WTC11 (cell line): ENCODE results near the gene SOCS4.

Source experiments
- SP1 ChIP-seq: sonication (generic); formaldehyde crosslinking; conservative IDR thresholded peaks from 2 replicates; pipeline ENCODE4 v1.8.1; 2022; ENCODE audit warnings: missing genetic modification reagents
- ZNF121 ChIP-seq: sonication (generic); formaldehyde crosslinking; IDR thresholded peaks from 2 replicates; pipeline ENCODE4 v1.8.0; 2023; ENCODE audit warnings: missing genetic modification reagents
- ZNF396 ChIP-seq: fragments of 250-450 bp; sonication (Bioruptor Pico); IDR thresholded peaks from 2 replicates; pipeline ENCODE4 v1.8.0; 2021; ENCODE audit warnings: mild to moderate bottlenecking, moderate library complexity, borderline replicate concordance
- TF ChIP-seq, protein P1 (sequence below): fragments of 200-600 bp; IDR thresholded peaks from 2 replicates; pipeline ENCODE4 v1.8.0; 2022; ENCODE audit warnings: antibody characterized with exemption

DNA sequence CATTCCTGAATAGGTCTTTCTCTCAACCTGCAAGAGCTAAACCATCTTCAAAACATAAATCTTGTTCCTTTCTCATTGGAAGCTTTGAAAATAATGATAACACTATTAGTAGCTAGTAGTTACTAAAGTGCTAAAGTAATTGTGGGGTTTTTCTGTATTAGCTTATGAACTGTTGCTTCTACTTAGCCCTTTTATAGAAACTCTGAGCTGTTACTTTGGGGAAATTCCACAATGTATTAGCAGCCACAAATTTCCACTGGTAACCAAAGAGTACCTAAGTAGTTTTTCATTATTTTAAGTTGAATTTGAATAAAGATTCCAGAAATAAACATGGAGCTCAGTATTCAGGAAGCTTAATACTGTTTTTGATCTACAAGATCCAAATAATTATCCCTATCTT is 18.1 kb downstream of the SOCS4 start:
- TF ChIP-seq ZNF396 (CRISPR knock-in tag) (no peak), SP1 (no peak), ZNF121 (CRISPR knock-in tag) (no peak)
- TF ChIP-seq, protein P1, sequence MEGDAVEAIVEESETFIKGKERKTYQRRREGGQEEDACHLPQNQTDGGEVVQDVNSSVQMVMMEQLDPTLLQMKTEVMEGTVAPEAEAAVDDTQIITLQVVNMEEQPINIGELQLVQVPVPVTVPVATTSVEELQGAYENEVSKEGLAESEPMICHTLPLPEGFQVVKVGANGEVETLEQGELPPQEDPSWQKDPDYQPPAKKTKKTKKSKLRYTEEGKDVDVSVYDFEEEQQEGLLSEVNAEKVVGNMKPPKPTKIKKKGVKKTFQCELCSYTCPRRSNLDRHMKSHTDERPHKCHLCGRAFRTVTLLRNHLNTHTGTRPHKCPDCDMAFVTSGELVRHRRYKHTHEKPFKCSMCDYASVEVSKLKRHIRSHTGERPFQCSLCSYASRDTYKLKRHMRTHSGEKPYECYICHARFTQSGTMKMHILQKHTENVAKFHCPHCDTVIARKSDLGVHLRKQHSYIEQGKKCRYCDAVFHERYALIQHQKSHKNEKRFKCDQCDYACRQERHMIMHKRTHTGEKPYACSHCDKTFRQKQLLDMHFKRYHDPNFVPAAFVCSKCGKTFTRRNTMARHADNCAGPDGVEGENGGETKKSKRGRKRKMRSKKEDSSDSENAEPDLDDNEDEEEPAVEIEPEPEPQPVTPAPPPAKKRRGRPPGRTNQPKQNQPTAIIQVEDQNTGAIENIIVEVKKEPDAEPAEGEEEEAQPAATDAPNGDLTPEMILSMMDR, result no peak
